Measurements from ENCODE around the gene TERT.

Gene TERT

DNA sequence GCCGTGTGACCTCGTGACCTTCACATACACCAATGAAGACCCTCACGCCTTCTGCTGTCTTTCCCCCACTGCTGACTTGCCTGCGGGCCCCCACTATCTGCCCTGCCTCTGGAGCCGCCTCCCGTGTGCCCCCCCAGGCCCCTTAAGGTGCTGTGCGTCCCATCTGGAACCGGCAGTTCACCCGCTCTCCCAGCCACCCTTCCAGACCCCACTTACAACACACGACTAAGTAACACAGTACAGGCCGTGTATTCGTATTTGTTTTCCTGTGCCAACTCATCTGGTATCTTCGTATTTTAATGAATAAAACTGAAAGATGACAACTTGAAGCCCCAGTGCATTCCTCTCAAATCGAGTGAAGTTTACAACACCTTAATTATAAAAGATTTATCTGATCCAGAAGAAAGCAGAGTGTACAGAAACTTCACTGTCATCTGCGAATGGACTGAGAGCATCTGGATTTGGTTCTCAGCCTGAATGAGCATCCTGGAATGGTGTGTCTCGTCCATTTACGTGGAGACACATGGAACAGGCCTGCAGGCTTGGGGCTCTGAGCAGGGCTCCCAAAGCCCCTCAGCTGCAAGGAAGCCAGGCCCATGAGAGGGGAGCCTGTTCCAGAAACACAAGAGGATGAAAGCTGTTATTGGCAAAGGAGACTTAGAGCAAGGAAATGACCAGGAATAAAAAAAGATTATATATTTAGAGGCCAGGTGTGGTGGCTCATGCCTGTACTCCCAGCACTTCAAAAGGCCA is 21.9 kb upstream of the TERT start:
- Mint-ChIP-seq H3K4me1 (peaks cover 57% of the 10 kb centered on the region), H3K4me3 (peak overlapping the region; percentile 55)
- DNase-seq = no peak

GRCh38 chr5:1315709-1316587 is 21.1 kb upstream of the TERT start:
- H3K4me1 Mint-ChIP-seq = peaks cover 63% of the 10 kb centered on the region

More for the DNA sequence above, 21.9 kb upstream of the TERT start:
- Mint-ChIP-seq H3K27ac (peak overlapping the region; percentile 7), H3K9me3 (no peaks in the 10 kb centered on the region), H3K36me3 (ENCODE audit: low read depth) (peaks cover 25% of the 10 kb centered on the region), H3K27me3 (no peaks in the 10 kb centered on the region)
- ATAC-seq = no peak

GRCh38 chr5:1315018-1315708 is 20.3 kb upstream of the TERT start:
- no peak for DNase-seq
- Mint-ChIP-seq H3K4me1 (peaks cover 64% of the 10 kb centered on the region), H3K27me3 (no peaks in the 10 kb centered on the region), H3K4me3 (peak overlapping the region; percentile 55), H3K27ac (no peak overlapping the region), H3K9me3 (peaks cover 12% of the 10 kb centered on the region), H3K36me3 (ENCODE audit: low read depth) (peaks cover 20% of the 10 kb centered on the region)
- ATAC-seq = no peak

More at GRCh38 chr5:1315709-1316587, 21.1 kb upstream of the TERT start:
- H3K9me3 Mint-ChIP-seq = peaks cover 4% of the 10 kb centered on the region
- H3K4me3 Mint-ChIP-seq = peak overlapping the region; percentile 55
- H3K36me3 Mint-ChIP-seq (ENCODE audit: low read depth) = peaks cover 20% of the 10 kb centered on the region
- H3K27me3 Mint-ChIP-seq = no peaks in the 10 kb centered on the region
- ATAC-seq (peak; percentile 39), DNase-seq (peak; percentile 34)
- no peak overlapping the region for H3K27ac Mint-ChIP-seq

GRCh38 chr5:1314564-1314982 is 19.7 kb upstream of the TERT start:
- Mint-ChIP-seq H3K27ac (no peak overlapping the region), H3K27me3 (no peaks in the 10 kb centered on the region), H3K4me1 (peaks cover 64% of the 10 kb centered on the region), H3K36me3 (ENCODE audit: low read depth) (peaks cover 18% of the 10 kb centered on the region), H3K9me3 (peaks cover 14% of the 10 kb centered on the region), H3K4me3 (no peak overlapping the region)
- no peak for ATAC-seq
- DNase-seq = no peak

GRCh38 chr5:1312993-1313833 is 18.3 kb upstream of the TERT start:
- no peak overlapping the region for H3K4me3 Mint-ChIP-seq
- H3K36me3 Mint-ChIP-seq (ENCODE audit: low read depth) = peaks cover 13% of the 10 kb centered on the region
- no peaks in the 10 kb centered on the region for H3K27me3 Mint-ChIP-seq
- peak; percentile 60 for ATAC-seq
- peaks cover 64% of the 10 kb centered on the region for H3K4me1 Mint-ChIP-seq
- H3K9me3 Mint-ChIP-seq = peaks cover 14% of the 10 kb centered on the region
- DNase-seq = peak; percentile 42
- no peak overlapping the region for H3K27ac Mint-ChIP-seq

DNA sequence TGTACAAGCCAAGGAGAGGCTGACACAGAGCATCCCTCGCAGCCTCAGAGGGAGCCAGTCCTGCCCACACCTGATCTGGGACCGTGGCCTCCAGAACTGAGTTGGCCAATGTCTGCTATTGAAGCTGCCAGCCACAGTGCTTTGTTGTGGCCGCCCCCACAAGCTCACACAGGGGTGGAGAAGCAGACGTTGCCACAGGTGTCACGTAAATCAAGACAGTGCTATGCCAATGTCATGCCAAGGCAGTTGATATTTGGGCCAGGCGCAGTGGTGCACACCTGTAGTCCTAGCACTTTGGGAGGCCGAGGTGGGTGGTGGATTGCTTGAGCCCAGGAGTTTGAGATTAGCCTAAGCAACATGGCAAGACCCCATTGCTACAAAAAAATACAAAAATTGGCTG is 17.3 kb upstream of the TERT start:
- DNase-seq (peak; percentile 23), ATAC-seq (no peak)
- Mint-ChIP-seq H3K36me3 (ENCODE audit: low read depth) (peaks cover 4% of the 10 kb centered on the region), H3K27me3 (no peaks in the 10 kb centered on the region), H3K4me1 (peaks cover 61% of the 10 kb centered on the region), H3K27ac (no peak overlapping the region), H3K4me3 (no peak overlapping the region), H3K9me3 (peaks cover 14% of the 10 kb centered on the region)

GRCh38 chr5:1311439-1312055 is 16.7 kb upstream of the TERT start:
- no peak for ATAC-seq
- peaks cover 14% of the 10 kb centered on the region for H3K9me3 Mint-ChIP-seq
- no peaks in the 10 kb centered on the region for H3K36me3 Mint-ChIP-seq (ENCODE audit: low read depth)
- H3K27ac Mint-ChIP-seq = no peak overlapping the region
- no peaks in the 10 kb centered on the region for H3K27me3 Mint-ChIP-seq
- no peak for DNase-seq
- H3K4me3 Mint-ChIP-seq = no peak overlapping the region
- H3K4me1 Mint-ChIP-seq = peaks cover 55% of the 10 kb centered on the region

- no peak for ATAC-seq
- Mint-ChIP-seq H3K4me1 (peaks cover 40% of the 10 kb centered on the region), H3K36me3 (ENCODE audit: low read depth) (no peaks in the 10 kb centered on the region), H3K4me3 (no peak overlapping the region), H3K27me3 (no peaks in the 10 kb centered on the region), H3K9me3 (peaks cover 14% of the 10 kb centered on the region), H3K27ac (no peak overlapping the region)
- DNase-seq = no peak
These were observed 15.2 kb upstream of the TERT start for GRCh38 chr5:1310118-1310517.

- no peak for DNase-seq
- no peak overlapping the region for H3K27ac Mint-ChIP-seq
- no peaks in the 10 kb centered on the region for H3K9me3 Mint-ChIP-seq
These were observed 9.2 kb upstream of the TERT start for GRCh38 chr5:1304033-1304432.

DNA sequence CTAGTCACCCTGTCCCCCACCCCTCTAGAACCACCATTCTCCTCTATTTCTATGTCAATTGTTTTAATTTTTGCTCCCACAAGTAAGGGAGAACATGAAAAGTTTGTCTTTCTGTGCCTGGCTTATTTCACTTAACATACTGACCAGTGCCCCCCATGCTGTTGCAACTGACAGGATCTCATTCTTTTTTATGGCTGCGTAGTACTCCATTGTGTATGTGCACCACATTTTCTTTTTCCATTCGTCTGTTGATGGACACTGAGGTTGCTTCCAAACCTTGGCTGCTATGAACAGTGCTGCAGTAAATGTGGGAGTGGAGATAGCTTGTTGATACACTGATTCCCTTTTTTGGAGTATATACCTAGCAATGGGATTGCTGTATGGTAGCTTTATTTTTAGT is 7.4 kb upstream of the TERT start:
- H3K4me3 Mint-ChIP-seq = no peak overlapping the region
- no peaks in the 10 kb centered on the region for H3K4me1 Mint-ChIP-seq
- no peak for DNase-seq
- H3K36me3 Mint-ChIP-seq (ENCODE audit: low read depth) = no peaks in the 10 kb centered on the region
- no peaks in the 10 kb centered on the region for H3K27me3 Mint-ChIP-seq
- no peak for ATAC-seq
- H3K27ac Mint-ChIP-seq = no peak overlapping the region
- no peaks in the 10 kb centered on the region for H3K9me3 Mint-ChIP-seq

More at GRCh38 chr5:1304033-1304432, 9.2 kb upstream of the TERT start:
- no peaks in the 10 kb centered on the region for H3K27me3 Mint-ChIP-seq
- H3K36me3 Mint-ChIP-seq (ENCODE audit: low read depth) = no peaks in the 10 kb centered on the region
- H3K4me3 Mint-ChIP-seq = no peak overlapping the region
- H3K4me1 Mint-ChIP-seq = no peaks in the 10 kb centered on the region
- no peak for ATAC-seq

DNA sequence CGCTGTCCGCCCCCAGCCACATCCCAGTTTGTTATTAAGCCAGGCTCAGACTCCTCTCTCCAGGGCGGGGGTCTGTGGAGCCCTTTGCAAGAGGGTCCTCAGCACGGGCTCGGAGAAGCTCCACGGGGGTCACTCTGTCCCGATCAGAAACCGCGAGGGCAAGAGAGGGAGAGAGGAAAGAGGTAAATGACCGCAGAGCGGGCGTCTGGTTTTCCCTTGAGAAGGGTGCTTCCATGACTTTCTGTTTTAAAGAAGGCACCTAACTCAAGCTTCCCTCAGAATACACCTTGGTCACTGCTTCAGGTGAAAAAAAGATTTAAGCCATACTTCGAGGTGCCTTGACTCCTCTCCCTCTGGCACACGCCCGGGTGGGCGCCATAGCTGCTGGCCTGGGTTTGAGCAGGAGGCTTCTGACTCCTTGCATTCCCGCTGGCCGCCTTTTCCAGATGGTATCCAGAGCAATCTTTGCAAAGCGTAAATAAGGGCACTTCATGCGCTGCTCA is 5.8 kb upstream of the TERT start:
- Mint-ChIP-seq H3K36me3 (ENCODE audit: low read depth) (no peaks in the 10 kb centered on the region), H3K27me3 (no peaks in the 10 kb centered on the region), H3K4me1 (no peaks in the 10 kb centered on the region), H3K9me3 (no peaks in the 10 kb centered on the region), H3K27ac (no peak overlapping the region), H3K4me3 (no peak overlapping the region)
- no peak for DNase-seq
- ATAC-seq = no peak

GRCh38 chr5:1299961-1300360 is 5.1 kb upstream of the TERT start:
- Mint-ChIP-seq H3K27me3 (no peaks in the 10 kb centered on the region), H3K4me3 (no peak overlapping the region), H3K27ac (no peak overlapping the region), H3K4me1 (no peaks in the 10 kb centered on the region), H3K36me3 (ENCODE audit: low read depth) (no peaks in the 10 kb centered on the region), H3K9me3 (no peaks in the 10 kb centered on the region)
- no peak for DNase-seq
- ATAC-seq = no peak

- DNase-seq (no peak), ATAC-seq (no peak)
- Mint-ChIP-seq H3K4me3 (no peak overlapping the region), H3K36me3 (ENCODE audit: low read depth) (no peaks in the 10 kb centered on the region), H3K9me3 (no peaks in the 10 kb centered on the region), H3K4me1 (no peaks in the 10 kb centered on the region), H3K27ac (no peak overlapping the region), H3K27me3 (no peaks in the 10 kb centered on the region)
These were observed 4.6 kb upstream of the TERT start for GRCh38 chr5:1299511-1299850.

Data from activated naive CD8-positive, alpha-beta T cell treated with anti-CD3 and anti-CD28 coated beads, Interleukin-2, amount 50 U/mL, for 24 hours (primary cell).